ENCODE results near the gene HJV.

HJV gene

DNA sequence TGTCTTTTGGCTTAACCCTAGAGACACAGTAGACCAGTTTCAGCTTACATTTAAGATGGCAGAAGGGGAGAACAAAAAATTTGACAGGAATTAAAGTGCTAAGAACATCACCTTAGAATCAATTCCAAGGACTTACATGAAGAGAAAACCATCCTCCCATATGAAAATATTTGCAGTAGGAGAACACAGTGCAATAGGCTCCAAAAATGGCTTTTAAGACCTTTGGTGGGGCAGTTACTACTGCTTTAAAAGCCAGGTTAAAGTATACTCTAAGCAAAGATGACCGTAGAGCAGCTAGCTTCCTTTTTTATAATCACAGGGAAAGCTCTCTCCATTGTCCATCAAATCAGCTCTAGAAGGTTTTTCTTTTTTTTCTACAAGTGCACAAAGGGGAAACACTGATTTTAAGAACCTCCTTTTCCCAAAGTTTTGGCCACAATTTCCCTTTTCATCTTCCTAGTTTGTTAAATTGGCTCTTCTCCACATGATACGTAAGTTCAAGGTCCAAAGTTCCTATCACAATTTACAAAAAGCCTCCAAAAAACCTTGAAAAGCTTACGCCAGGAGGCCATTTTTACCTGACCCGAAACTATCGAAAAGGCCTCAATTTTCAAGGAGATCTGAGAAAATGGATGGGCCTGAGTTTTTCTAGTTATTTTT, 28.4 kb downstream of the HJV start:
- DNase-seq = no peak

- no peak for DNase-seq
Observed at GRCh38 chr1:145992502-145992936, 29.0 kb downstream of the HJV start.

DNA sequence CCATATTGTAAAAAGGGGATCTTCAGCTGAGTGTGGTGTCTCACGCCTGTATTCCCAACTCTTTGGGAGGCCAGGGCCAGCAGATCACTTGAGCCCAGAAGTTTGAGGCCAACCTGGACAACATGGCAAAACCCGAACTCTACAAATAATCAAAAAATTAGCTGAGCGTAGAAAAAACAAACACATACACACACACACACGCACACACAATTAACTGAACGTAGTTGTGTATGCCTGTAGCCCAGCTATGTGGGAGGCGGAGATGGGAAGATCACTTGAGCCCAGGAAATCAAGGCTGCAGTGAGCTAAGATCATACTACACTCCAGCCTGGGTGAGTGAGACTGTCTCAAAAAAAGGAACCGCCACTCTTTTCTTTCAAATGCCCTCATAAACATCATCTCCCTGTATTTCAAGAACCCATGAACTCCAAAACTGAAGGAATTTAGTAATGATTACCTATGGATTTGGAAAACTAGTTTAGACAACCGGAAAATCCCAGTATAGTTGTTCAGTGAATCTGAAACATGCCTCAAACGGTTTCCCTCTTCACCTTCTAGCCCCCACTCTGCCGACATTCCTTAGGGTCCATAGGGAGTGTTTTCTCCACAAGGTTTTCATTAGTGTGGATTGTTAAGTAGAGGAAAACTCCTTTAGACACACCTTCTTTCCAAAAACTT, 29.7 kb downstream of the HJV start:
- no peak for DNase-seq

DNA sequence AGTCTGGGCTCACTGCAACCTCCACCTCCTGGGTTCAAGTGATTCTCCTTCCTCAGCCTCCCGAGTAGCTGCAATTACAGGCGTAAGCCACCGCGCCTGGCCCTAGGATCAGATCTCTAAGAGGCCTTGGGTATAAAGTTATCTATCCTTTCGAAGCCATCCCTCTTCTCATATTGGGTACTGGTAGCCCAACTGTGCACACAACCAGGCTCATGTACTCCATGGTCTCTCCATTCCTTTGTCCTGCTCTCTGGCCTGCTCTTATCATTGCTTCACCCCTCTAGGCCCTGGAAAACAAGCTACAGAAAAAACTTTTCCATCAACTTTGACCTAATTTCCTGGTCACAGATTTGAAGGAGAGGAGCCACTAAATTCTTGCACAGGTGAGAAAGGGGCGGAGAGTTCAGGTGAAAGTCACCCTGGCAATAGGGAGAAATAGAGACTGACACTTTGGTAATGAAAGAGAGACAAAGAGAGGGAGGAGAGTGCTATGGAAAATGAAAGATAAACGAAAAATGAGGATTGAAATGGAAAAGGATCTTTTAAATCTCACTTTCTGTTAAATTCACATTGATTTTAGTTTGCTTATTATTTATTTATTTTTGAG, 31.2 kb downstream of the HJV start:
- DNase-seq = no peak

GRCh38 chr1:145988773-145989172, 32.8 kb downstream of the HJV start:
- DNase-seq = no peak

- DNase-seq = no peak
Observed at GRCh38 chr1:145987926-145988325, 33.6 kb downstream of the HJV start.

DNA sequence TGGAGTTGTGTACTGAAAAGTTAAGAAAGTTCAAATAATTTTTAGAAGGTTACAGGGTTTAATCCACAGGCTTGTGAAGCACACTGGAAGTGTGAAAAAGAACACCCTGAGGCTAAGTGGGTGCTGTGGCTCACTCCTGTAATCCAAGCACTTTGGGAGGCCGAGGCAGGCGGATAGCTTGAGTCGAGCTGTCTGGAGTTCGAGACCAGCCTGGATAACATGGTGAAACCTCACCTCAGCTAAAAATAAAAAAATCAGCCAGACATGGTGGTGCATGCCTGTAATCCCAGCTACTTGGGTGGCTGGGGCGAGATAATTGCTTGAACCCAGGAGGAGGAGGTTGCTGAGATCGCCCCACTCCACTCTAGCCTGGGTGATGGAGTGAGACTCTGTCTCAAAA, 35.0 kb downstream of the HJV start:
- no peak for DNase-seq

GRCh38 chr1:145985502-145986439, 35.8 kb downstream of the HJV start:
- no peak for DNase-seq

DNA sequence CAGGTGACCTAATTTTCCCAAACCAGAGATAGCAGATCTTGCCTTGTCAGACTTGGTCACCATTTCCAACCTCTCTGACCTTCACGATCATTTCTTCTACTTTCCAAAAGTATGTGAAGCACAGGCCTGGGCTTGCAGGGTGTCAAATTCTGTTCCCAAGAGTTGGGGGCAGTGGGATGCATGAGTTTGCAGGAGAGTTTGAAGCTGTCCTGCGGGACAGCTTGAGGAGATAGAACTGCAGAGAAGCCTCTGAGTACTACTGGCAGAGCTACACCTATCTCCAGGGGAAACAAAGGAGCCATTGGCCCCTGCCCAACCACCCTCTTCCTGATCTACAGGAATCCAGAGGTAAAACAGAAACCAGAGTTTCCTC, 36.4 kb downstream of the HJV start:
- DNase-seq = no peak

DNA sequence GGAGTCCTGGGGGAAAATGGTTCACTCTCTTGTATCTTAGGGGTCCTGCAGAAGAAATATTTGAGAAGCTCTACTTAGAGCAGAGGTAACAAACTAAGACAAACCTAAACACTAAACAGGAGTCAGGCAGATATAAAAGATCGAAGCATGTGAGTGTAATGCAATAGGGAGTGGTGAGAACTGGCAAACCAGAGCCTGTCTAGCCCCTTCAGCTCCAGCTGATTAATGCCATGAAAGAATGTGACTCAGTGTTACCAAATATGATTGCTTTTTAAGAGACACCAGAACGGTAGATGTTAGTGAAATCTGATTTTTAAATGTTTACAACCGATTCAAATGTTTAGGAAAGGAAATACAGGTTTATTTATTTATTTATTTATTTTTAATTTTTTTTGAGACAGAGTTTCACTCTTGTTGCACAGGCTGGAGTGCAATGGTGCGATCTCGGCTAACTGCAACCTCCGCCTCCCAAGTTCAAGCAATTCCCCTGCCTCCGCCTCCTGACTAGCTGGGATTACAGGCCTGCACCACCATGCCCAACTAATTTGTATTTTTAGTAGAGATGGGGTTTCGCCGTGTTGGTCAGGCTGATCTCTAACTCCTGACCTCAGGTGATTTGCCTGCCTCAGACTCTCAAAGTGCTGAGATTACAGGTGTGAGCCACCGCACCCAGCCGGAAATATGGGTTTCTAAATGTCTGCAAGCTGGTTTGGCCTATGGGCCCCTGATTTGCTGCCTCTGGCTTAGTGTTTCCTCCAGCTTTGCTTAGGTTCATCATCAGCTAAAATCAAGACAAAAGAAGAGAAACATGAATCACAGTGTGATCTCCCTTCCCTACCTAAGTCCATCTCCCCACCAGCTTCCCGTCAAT, 37.3 kb downstream of the HJV start:
- DNase-seq = no peak

- DNase-seq = no peak
Observed at GRCh38 chr1:145983206-145983675, 38.3 kb downstream of the HJV start.

- no peak for DNase-seq
Observed at GRCh38 chr1:145982010-145982723, 39.4 kb downstream of the HJV start.

GRCh38 chr1:145980457-145980994, 41.0 kb downstream of the HJV start:
- DNase-seq = no peak

DNA sequence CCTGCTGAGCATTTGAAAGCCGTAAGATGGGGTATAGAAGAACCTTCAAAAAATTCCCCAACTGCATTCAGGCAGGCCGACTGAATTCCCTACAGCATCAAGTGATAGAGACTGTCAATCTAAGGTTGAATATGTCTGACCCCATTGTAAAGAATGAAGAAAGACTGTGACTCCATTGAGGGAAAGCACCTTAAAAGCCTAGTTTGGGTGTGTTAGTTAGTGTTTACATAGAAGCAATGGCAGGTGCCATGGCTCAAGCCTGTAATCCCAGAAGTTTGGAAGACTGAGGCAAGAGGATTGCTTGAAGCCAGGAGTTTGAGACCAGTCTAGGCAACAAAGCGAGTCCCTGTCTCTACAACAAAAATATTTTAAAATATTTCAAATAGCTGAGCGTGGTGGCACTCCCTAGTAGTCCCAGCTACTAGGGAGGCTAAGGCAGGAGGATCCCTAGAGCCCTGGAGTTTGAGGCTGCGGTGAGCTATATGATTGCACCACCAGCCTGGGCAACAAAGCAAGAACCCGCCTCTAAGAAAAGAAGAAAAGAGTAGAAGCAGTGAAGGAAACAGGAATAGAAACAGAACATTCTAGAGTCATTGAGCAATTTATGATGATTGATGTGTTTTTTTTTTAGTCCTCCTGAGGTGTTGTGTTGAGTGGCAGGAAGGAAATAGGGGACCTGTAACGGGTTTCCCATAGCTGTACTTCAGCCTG, 41.6 kb downstream of the HJV start:
- no peak for DNase-seq

GRCh38 chr1:145978854-145979745, 42.4 kb downstream of the HJV start:
- peak; percentile 74 to 80 for DNase-seq

- no peak for DNase-seq
Observed at GRCh38 chr1:145978471-145978853, 43.1 kb downstream of the HJV start.

GRCh38 chr1:145977486-145978470, 43.8 kb downstream of the HJV start:
- peak; percentile 66 to 71 for DNase-seq

GRCh38 chr1:145977016-145977415, 44.5 kb downstream of the HJV start:
- DNase-seq = no peak

Data from stimulated activated CD4-positive, alpha-beta T cell treated with anti-CD3 and anti-CD28 coated beads, Interleukin-2, amount 100 ng/mL, for 24 hours (primary cell).